GM12878 (cell line): ENCODE measurements around the gene PLP2.

Experiments used
- TF ChIP-seq, protein P1 (sequence below), 3 experiments: IDR thresholded peaks in 2 of 3; conservative IDR thresholded peaks in 1 of 3; 2 replicates each; pipeline ENCODE4 v1.5.1; 2011; ENCODE audit warnings: low read depth in 3 of 3, low read length in 3 of 3, mild to moderate bottlenecking in 3 of 3, control low read depth in 2 of 3, moderate library complexity in 2 of 3, inconsistent platforms in 1 of 3, mixed read lengths in 1 of 3; ENCODE audit not compliant: control insufficient read depth in 2 of 3, insufficient read depth in 1 of 3; ENCODE audit errors: extremely low read depth in 1 of 3
- TF ChIP-seq, protein P2 (sequence below): IDR thresholded peaks from 2 replicates; pipeline ENCODE4 v1.6.1; 2011; ENCODE audit warnings: low read depth, mild to moderate bottlenecking, low read length, moderate library complexity, borderline replicate concordance; ENCODE audit errors: extremely low read depth

DNA sequence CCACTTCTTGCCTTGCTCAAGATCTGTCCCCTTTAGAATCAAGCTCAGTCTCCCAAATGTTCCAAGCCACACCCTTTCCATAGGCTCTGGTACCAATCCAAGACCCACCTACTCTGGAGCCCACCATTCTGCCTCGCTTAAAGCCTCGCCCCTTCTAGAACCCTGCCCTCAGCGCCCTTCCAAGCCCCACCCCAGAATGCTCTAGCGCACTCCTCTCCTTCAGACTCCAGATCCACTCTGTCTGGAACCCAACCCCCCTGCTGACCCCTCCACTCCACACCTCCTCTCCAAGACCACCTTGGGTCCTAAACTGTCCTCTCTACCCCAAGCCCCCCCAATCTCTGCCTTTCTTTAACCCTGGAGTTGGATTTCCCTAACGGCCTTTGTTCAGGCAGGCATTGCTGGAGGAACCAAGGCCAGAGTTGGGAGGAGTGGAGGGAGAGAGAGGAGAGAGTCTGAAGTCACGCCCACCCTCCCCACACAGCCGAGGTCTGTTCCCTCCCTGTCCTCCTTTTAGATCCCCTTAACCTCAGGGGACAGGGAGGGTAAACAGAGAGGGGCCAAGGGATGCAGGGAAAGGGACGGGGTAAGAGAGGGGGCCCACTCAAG lies 16.9 kb downstream of the PLP2 start:
- TF ChIP-seq, protein P1, sequence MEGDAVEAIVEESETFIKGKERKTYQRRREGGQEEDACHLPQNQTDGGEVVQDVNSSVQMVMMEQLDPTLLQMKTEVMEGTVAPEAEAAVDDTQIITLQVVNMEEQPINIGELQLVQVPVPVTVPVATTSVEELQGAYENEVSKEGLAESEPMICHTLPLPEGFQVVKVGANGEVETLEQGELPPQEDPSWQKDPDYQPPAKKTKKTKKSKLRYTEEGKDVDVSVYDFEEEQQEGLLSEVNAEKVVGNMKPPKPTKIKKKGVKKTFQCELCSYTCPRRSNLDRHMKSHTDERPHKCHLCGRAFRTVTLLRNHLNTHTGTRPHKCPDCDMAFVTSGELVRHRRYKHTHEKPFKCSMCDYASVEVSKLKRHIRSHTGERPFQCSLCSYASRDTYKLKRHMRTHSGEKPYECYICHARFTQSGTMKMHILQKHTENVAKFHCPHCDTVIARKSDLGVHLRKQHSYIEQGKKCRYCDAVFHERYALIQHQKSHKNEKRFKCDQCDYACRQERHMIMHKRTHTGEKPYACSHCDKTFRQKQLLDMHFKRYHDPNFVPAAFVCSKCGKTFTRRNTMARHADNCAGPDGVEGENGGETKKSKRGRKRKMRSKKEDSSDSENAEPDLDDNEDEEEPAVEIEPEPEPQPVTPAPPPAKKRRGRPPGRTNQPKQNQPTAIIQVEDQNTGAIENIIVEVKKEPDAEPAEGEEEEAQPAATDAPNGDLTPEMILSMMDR (IDR thresholded peaks at IDR 0.05 in 2 of 3, conservative IDR thresholded peaks at IDR 0.05 in 1 of 3; ENCODE audit: control insufficient read depth in 2 of 3, extremely low read depth in 1 of 3, insufficient read depth in 1 of 3, low read depth in 3 of 3, low read length in 3 of 3): no peak
- TF ChIP-seq, protein P2, sequence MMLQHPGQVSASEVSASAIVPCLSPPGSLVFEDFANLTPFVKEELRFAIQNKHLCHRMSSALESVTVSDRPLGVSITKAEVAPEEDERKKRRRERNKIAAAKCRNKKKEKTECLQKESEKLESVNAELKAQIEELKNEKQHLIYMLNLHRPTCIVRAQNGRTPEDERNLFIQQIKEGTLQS: no peak
